ENCODE measurements around the gene LRRC8D. TPM values are rescaled to one million over a fixed set of nuclear protein-coding genes. Genes with fewer than 3 reads are reported as not detected.

The LRRC8D gene
- total and polyA plus RNA-seq, 9 of the 15 experiments (the other 6 are each of a cell fraction or from before 2014, with no cell fraction given), result 3.4 to 53.9 (median 15.9) TPM

DNA sequence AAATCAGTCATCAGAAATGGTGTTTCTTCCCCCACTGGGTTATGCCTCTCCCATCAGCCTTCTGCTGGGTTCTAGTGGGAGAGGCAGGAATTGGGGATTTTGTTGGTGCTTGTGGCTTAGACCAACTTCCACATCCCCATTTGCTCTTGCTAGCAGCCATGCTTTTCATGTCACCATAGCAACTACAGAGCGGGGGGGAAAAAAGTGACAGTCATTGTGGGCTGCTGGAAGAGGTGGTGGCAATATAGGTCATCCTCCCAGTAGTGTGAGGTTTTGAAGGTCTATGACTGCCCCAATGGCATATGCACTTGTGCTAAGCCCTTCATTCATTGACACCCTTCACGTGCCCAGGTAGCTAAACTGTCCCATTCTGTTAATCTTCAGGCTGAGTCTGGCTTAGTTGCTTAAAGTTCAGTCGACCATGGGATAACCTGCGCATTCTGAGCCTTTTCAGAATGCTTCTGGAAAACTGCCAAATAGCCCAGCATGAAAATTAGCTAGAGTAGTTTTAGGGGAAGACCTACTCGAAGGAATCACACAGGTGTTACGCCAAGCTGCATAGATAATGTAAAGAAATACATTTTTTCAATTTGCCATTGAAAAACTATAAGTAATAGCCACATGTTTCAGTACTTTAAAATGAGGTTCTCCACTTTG lies 120.4 kb downstream of the LRRC8D start (continued):
- TF ChIP-seq CHD2 (IDR thresholded peaks at IDR 0.05; ENCODE audit: low read depth, low read length) (no peak), L3MBTL2 (IDR thresholded peaks at IDR 0.05) (peak; percentile 76), RBM34 (IDR thresholded peaks at IDR 0.05; ENCODE audit: borderline replicate concordance, insufficient read depth, low read length) (no peak), PCBP2 (IDR thresholded peaks at IDR 0.05; ENCODE audit: low read depth, low read length, poor library complexity, severe bottlenecking) (no peak), BRD4 (IDR thresholded peaks at IDR 0.05) (no peak), MAFG (tag; conservative IDR thresholded peaks at IDR 0.05) (peak; percentile 95), HLTF (IDR thresholded peaks at IDR 0.05) (no peak), MEIS2 (IDR thresholded peaks at IDR 0.05; ENCODE audit: partially characterized antibody) (peak; percentile 16), NFYB (IDR thresholded peaks at IDR 0.05; ENCODE audit: extremely low read depth, insufficient read length) (no peak), MYC (IDR thresholded peaks at IDR 0.05; ENCODE audit: low read depth, low read length) (no peak), MYC (CRISPR knock-in tag; IDR thresholded peaks at IDR 0.05; ENCODE audit: borderline replicate concordance, low read depth) (no peak), ETV5 (CRISPR knock-in tag; IDR thresholded peaks at IDR 0.05; ENCODE audit: low read depth) (no peak), BMI1 (IDR thresholded peaks at IDR 0.05; ENCODE audit: low read length) (peak; percentile 82), ZNF57 (CRISPR knock-in tag; IDR thresholded peaks at IDR 0.05) (no peak), NFATC3 (IDR thresholded peaks at IDR 0.05) (no peak)
- TF ChIP-seq, protein P1, sequence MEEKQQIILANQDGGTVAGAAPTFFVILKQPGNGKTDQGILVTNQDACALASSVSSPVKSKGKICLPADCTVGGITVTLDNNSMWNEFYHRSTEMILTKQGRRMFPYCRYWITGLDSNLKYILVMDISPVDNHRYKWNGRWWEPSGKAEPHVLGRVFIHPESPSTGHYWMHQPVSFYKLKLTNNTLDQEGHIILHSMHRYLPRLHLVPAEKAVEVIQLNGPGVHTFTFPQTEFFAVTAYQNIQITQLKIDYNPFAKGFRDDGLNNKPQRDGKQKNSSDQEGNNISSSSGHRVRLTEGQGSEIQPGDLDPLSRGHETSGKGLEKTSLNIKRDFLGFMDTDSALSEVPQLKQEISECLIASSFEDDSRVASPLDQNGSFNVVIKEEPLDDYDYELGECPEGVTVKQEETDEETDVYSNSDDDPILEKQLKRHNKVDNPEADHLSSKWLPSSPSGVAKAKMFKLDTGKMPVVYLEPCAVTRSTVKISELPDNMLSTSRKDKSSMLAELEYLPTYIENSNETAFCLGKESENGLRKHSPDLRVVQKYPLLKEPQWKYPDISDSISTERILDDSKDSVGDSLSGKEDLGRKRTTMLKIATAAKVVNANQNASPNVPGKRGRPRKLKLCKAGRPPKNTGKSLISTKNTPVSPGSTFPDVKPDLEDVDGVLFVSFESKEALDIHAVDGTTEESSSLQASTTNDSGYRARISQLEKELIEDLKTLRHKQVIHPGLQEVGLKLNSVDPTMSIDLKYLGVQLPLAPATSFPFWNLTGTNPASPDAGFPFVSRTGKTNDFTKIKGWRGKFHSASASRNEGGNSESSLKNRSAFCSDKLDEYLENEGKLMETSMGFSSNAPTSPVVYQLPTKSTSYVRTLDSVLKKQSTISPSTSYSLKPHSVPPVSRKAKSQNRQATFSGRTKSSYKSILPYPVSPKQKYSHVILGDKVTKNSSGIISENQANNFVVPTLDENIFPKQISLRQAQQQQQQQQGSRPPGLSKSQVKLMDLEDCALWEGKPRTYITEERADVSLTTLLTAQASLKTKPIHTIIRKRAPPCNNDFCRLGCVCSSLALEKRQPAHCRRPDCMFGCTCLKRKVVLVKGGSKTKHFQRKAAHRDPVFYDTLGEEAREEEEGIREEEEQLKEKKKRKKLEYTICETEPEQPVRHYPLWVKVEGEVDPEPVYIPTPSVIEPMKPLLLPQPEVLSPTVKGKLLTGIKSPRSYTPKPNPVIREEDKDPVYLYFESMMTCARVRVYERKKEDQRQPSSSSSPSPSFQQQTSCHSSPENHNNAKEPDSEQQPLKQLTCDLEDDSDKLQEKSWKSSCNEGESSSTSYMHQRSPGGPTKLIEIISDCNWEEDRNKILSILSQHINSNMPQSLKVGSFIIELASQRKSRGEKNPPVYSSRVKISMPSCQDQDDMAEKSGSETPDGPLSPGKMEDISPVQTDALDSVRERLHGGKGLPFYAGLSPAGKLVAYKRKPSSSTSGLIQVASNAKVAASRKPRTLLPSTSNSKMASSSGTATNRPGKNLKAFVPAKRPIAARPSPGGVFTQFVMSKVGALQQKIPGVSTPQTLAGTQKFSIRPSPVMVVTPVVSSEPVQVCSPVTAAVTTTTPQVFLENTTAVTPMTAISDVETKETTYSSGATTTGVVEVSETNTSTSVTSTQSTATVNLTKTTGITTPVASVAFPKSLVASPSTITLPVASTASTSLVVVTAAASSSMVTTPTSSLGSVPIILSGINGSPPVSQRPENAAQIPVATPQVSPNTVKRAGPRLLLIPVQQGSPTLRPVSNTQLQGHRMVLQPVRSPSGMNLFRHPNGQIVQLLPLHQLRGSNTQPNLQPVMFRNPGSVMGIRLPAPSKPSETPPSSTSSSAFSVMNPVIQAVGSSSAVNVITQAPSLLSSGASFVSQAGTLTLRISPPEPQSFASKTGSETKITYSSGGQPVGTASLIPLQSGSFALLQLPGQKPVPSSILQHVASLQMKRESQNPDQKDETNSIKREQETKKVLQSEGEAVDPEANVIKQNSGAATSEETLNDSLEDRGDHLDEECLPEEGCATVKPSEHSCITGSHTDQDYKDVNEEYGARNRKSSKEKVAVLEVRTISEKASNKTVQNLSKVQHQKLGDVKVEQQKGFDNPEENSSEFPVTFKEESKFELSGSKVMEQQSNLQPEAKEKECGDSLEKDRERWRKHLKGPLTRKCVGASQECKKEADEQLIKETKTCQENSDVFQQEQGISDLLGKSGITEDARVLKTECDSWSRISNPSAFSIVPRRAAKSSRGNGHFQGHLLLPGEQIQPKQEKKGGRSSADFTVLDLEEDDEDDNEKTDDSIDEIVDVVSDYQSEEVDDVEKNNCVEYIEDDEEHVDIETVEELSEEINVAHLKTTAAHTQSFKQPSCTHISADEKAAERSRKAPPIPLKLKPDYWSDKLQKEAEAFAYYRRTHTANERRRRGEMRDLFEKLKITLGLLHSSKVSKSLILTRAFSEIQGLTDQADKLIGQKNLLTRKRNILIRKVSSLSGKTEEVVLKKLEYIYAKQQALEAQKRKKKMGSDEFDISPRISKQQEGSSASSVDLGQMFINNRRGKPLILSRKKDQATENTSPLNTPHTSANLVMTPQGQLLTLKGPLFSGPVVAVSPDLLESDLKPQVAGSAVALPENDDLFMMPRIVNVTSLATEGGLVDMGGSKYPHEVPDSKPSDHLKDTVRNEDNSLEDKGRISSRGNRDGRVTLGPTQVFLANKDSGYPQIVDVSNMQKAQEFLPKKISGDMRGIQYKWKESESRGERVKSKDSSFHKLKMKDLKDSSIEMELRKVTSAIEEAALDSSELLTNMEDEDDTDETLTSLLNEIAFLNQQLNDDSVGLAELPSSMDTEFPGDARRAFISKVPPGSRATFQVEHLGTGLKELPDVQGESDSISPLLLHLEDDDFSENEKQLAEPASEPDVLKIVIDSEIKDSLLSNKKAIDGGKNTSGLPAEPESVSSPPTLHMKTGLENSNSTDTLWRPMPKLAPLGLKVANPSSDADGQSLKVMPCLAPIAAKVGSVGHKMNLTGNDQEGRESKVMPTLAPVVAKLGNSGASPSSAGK (IDR thresholded peaks at IDR 0.05), result peak; percentile 80
- TF ChIP-seq, protein P2, sequence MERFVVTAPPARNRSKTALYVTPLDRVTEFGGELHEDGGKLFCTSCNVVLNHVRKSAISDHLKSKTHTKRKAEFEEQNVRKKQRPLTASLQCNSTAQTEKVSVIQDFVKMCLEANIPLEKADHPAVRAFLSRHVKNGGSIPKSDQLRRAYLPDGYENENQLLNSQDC (CRISPR knock-in tag; IDR thresholded peaks at IDR 0.05), result no peak
- TF ChIP-seq, protein P3, sequence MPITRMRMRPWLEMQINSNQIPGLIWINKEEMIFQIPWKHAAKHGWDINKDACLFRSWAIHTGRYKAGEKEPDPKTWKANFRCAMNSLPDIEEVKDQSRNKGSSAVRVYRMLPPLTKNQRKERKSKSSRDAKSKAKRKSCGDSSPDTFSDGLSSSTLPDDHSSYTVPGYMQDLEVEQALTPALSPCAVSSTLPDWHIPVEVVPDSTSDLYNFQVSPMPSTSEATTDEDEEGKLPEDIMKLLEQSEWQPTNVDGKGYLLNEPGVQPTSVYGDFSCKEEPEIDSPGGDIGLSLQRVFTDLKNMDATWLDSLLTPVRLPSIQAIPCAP (CRISPR knock-in tag; IDR thresholded peaks at IDR 0.05; ENCODE audit: borderline replicate concordance), result no peak
